Thoracic aorta (tissue), 2 donors: ENCODE data around the gene SLC1A1. TPM values are rescaled to one million over a fixed set of nuclear protein-coding genes. Genes with fewer than 3 reads are reported as not detected.

ENCODE experiments used
- ATAC-seq: fragments of 150-250 bp; one replicate; pipeline ENCODE4 v1.8.0; 2017; ENCODE audit warnings: low read depth; ENCODE audit not compliant: insufficient number of reproducible peaks, low FRiP score
- DNase-seq: peaks from one replicate; pipeline ENCODE4 v3.0.0-alpha.2; 2020; ENCODE audit warnings: low spot score
- H3K27ac ChIP-seq, 2 donors: fragments of 200-600 bp; sonication (generic); 1 replicate in 1 of 2; 2 replicates in 1 of 2; pipeline ENCODE4 v1.5.1; 2016; ENCODE audit warnings: mild to moderate bottlenecking in 2 of 2, moderate library complexity in 2 of 2
- H3K27me3 ChIP-seq: fragments of 200-600 bp; sonication (generic); replicated peaks from 2 replicates; pipeline ENCODE4 v1.6.0; 2016; ENCODE audit warnings: mild to moderate bottlenecking; ENCODE audit not compliant: insufficient read depth
- H3K36me3 ChIP-seq: fragments of 200-600 bp; sonication (generic); one replicate; pipeline ENCODE4 v1.5.1; 2016
- H3K4me1 ChIP-seq, 2 donors: fragments of 200-600 bp; sonication (generic); 1 replicate in 1 of 2; 2 replicates in 1 of 2; pipeline versions ENCODE4 v1.5.1 to v1.6.0; 2016; ENCODE audit warnings: low read depth in 2 of 2, mild to moderate bottlenecking in 1 of 2; ENCODE audit not compliant: control insufficient read depth in 1 of 2
- H3K4me3 ChIP-seq: fragments of 200-600 bp; sonication (generic); 2 replicates; pipeline ENCODE4 v1.5.1; 2016; ENCODE audit warnings: mild to moderate bottlenecking
- H3K9me3 ChIP-seq: fragments of 200-600 bp; sonication (generic); 2 replicates; pipeline ENCODE4 v1.5.1; 2016
- total RNA-seq, 2 donors: library from RNA; depleted of rRNA; stranded (reverse); fragments of >200 nt; gene quantifications; one replicate each; pipeline versions ENCODE4 v1.1.0 to v1.2.3, GENCODE V29; 2016
- TF ChIP-seq, protein P1 (sequence below): fragments of 200-600 bp; sonication (generic); IDR thresholded peaks from one replicate; pipeline ENCODE4 v1.5.1; 2019; ENCODE audit warnings: antibody characterized with exemption

The SLC1A1 gene
- 1 to 10 TPM; 3.7 to 7.3 TPM for total RNA-seq

DNA sequence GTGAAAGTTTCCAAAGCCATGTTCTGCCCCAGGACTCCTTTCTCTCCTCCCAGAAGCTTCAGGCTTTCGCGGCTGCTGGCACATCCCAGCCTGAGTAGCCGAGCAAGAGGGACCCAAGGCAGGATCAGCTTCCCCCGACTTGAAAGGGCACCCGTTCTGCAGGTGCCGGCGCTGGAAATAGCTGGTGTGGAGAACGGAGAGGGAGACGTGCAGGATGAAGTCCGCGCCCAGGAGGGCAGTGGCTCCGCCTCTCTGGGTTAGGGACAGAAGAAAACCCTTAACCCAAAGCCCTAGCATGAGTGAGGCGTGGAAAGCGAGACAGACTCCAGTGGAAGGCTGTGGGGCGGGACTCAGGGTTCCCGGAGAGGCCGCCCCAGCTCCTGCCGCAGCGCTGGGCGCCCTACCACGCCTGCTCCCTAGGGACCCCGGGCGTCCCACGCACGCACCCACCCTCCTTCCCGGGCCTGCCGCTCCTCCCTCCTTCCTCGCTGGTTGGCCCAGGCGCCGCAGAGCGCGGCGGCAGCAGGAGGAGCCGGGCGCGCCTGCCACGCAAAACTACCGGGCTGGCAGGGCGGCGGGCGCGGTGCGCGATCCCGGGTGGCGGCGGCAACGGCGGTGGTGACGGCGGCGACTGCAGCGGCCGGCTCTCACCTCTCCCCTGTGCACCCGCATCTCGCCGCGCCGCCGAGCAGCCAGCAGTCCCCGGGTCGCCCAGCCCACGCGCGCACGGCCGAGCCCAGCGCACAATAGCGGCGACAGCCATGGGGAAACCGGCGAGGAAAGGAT is at the start of gene SLC1A1:
SLC1A1 (plus strand) TSS at position 550 of the 786 bp plus-strand sequence; CDS start at position 762, 212 bp downstream.
- Histone ChIP-seq H3K27me3 (no peaks in the 10 kb centered on the region), H3K4me1 (peaks cover 8 to 11% of the 10 kb centered on the region in 2 donors), H3K27ac (peak within 1 kb of the TSS; percentile 83 to 85), H3K36me3 (no peaks in the 10 kb centered on the region), H3K9me3 (no peaks in the 10 kb centered on the region), H3K4me3 (peak within 1 kb of the TSS; percentile 88)
- peak; percentile 53 for ATAC-seq
- TF ChIP-seq, protein P1, sequence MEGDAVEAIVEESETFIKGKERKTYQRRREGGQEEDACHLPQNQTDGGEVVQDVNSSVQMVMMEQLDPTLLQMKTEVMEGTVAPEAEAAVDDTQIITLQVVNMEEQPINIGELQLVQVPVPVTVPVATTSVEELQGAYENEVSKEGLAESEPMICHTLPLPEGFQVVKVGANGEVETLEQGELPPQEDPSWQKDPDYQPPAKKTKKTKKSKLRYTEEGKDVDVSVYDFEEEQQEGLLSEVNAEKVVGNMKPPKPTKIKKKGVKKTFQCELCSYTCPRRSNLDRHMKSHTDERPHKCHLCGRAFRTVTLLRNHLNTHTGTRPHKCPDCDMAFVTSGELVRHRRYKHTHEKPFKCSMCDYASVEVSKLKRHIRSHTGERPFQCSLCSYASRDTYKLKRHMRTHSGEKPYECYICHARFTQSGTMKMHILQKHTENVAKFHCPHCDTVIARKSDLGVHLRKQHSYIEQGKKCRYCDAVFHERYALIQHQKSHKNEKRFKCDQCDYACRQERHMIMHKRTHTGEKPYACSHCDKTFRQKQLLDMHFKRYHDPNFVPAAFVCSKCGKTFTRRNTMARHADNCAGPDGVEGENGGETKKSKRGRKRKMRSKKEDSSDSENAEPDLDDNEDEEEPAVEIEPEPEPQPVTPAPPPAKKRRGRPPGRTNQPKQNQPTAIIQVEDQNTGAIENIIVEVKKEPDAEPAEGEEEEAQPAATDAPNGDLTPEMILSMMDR: no peak
- DNase-seq: peak; percentile 41

DNA sequence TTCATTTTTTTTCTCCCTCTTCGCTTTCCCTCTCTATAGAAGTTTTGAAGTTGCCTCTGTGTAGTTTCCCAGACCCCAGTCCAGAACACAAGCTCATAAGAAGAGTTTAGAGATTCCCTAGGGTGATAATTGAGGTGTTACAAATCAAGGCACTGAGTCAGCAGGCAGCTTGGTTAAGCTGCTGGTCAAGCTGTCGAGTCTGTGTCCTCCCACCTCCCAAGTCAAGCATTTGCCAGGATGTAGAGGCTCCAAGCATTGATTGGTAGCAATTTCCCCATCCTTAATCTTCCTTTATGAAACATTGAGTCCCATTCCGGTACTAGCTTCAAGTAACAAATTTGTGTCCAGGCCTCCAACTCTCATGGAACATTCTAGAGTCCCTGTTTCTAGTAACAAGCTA is 47.5 kb upstream of the SLC1A1 start:
- ATAC-seq: no peak
- no peaks in the 10 kb centered on the region for H3K9me3 ChIP-seq
- no peaks in the 10 kb centered on the region for H3K36me3 ChIP-seq
- H3K27me3 ChIP-seq: no peaks in the 10 kb centered on the region
- H3K27ac ChIP-seq: no peak overlapping the region
- no peak overlapping the region for H3K4me3 ChIP-seq
- TF ChIP-seq, protein P1: no peak
- DNase-seq: no peak
- no peaks in the 10 kb centered on the region for H3K4me1 ChIP-seq

DNA sequence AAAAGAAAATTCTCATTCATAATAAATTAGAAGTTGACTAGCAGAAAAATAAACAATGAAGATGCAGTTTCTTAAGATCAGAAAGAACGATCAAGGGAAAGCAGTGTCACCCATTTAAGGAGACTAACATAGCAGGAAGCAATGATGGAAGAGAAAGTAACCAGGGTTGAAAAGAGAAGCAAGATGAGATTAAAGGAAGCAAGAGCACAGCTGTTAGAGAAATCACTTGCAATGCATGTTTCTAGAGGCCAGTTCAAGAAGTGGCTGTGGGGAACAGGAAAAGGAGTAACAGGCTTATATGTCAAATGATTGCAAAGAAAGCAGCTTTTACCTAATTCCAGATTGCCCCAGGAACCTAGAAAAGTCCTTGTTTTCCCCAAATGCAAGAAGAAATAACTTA is 46.8 kb upstream of the SLC1A1 start:
- H3K4me3 ChIP-seq: no peak overlapping the region
- no peaks in the 10 kb centered on the region for H3K4me1 ChIP-seq
- TF ChIP-seq, protein P1: no peak
- DNase-seq: no peak
- H3K27ac ChIP-seq: no peak overlapping the region
- ATAC-seq: no peak
- H3K36me3 ChIP-seq: no peaks in the 10 kb centered on the region
- no peaks in the 10 kb centered on the region for H3K9me3 ChIP-seq
- no peaks in the 10 kb centered on the region for H3K27me3 ChIP-seq

DNA sequence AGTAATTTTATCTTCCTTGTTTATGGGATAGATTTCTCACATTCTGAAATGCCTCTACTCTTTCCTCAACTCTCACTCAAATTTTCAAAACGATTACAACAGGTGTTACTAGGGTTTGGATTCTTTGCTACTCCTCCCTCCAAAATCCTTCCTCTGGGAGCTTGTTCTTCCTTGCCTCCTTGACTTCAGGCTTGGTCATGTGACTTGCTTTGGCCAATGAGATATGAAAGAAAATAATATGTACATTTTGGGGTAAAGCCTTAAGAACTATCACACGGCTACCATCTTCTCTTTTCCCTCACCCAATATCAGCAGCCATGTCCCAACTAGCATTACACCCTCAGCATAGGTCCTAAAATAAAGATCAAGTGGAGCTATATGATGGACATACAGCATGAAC is 28.8 kb upstream of the SLC1A1 start:
- Histone ChIP-seq H3K4me3 (no peak overlapping the region), H3K36me3 (no peaks in the 10 kb centered on the region), H3K9me3 (no peaks in the 10 kb centered on the region), H3K27ac (no peak overlapping the region), H3K27me3 (no peaks in the 10 kb centered on the region), H3K4me1 (no peaks in the 10 kb centered on the region)
- TF ChIP-seq, protein P1: no peak
- DNase-seq (no peak), ATAC-seq (no peak)

DNA sequence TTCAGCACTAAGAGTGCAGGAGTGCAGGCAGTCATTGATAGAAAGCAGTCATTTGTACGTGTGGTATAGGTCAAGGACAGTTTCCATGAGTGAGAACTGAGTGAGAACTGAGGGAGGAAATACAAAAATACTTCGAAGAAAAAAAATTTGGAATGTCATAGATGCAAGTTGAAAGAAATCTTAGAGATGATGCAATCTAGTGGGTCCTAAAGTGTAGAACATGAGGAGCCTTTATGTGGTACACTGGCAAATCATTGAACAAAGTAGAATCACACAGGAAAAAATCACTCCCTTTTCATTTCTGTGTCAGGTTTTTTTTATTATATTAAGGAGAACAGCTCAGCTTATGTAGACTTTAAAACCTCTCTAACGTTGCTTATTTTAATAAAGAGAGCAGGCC is 26.4 kb upstream of the SLC1A1 start:
- DNase-seq (no peak), ATAC-seq (no peak)
- Histone ChIP-seq H3K9me3 (no peaks in the 10 kb centered on the region), H3K4me3 (no peak overlapping the region), H3K27ac (no peak overlapping the region), H3K36me3 (no peaks in the 10 kb centered on the region), H3K4me1 (no peaks in the 10 kb centered on the region), H3K27me3 (no peaks in the 10 kb centered on the region)
- TF ChIP-seq, protein P1: no peak
